Choroid plexus epithelial cell (primary cell): ENCODE data around the gene CYSRT1.
A peak's percentile ranks its signal among the peaks of the same experiment; 100 is the strongest.
"Not testable (repeated sequence)": the region's sequence is repeated elsewhere in the genome, so short reads cannot be mapped to it uniquely, and the experiment has no call there.

Experiments used
- DNase-seq: peaks from one replicate; pipeline ENCODE4 v3.0.0-alpha.2; 2010; ENCODE audit warnings: low read depth
- H3K4me3 ChIP-seq: 2 replicates; pipeline ENCODE4 v1.5.1; 2011; ENCODE audit warnings: low read depth, mild to moderate bottlenecking, control low read depth, low read length, moderate library complexity
- CTCF ChIP-seq: conservative IDR thresholded peaks from 2 replicates; pipeline ENCODE4 v1.5.1; 2011; ENCODE audit warnings: low read depth, mild to moderate bottlenecking, control low read depth, inconsistent platforms, low read length, moderate library complexity

Gene CYSRT1

GRCh38 chr9:137254624-137255447 is 29.9 kb downstream of the CYSRT1 start, which contains the start of gene NELFB:
NELFB (plus strand) TSS chr9:137255327.
- peak; percentile 85 for DNase-seq
- no peak for TF ChIP-seq CTCF
- H3K4me3 ChIP-seq = peak within 1 kb of the TSS; percentile 91

- peak overlapping the region; percentile 91 for H3K4me3 ChIP-seq
- no peak for TF ChIP-seq CTCF
- DNase-seq = no peak
These were observed 30.6 kb downstream of the CYSRT1 start for GRCh38 chr9:137255448-137256114.

DNA sequence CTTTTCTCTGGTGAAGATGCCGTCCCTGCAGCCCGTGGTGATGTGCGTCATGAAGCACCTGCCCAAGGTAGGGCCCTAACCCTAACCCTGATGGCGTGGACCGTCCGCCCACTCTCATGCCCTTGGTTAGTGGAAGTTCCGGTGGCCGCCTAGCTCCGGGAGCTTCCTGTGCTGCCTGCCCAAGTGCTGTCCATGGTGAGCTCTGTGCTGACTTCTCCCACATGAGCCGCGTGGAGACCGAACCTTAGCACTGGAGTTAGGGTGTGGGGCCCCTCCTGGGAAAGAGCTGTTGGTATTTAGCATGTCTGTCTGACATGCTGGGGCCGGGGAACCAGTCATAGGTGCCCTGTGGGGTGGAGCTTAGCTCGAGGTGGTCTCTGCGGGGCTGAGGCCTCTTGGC is 31.4 kb downstream of the CYSRT1 start:
- no peak for DNase-seq
- TF ChIP-seq CTCF = no peak
- peak overlapping the region; percentile 91 for H3K4me3 ChIP-seq

DNA sequence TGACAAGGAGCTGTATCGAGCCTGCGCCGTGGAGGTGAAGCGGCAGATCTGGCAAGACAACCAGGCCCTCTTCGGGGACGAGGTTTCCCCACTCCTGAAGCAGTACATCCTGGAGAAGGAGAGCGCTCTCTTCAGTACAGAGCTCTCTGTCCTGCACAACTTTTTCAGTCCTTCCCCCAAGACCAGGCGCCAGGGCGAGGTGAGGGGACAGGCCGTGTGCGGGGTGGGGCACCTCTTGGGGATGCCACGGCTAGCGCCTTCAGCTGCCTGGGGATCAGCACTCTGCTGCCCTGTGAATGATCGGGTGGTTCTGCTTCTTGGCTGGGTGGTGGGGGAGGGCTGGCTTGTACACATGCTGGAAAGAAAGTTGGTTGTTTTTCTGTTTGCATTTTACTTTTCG is 31.9 kb downstream of the CYSRT1 start:
- TF ChIP-seq CTCF = no peak
- no peak for DNase-seq
- peak overlapping the region; percentile 5 for H3K4me3 ChIP-seq

GRCh38 chr9:137262173-137262908 is 37.4 kb downstream of the CYSRT1 start:
- TF ChIP-seq CTCF = peak; percentile 51
- H3K4me3 ChIP-seq = not testable (repeated sequence)
- DNase-seq = peak; percentile 63

- H3K4me3 ChIP-seq = no peak overlapping the region
- no peak for TF ChIP-seq CTCF
- no peak for DNase-seq
These were observed 37.9 kb downstream of the CYSRT1 start for GRCh38 chr9:137262909-137263285.
